T-helper 17 cell (primary cell): ENCODE data around the gene CRYGA. TPM values are rescaled to one million over a fixed set of nuclear protein-coding genes. Genes with fewer than 3 reads are reported as not detected.
"Not testable (repeated sequence)": the region's sequence is repeated elsewhere in the genome, so short reads cannot be mapped to it uniquely, and the experiment has no call there.

Experiments used
- ATAC-seq: fragments of 150-1000 bp; cut with Tn5 transposase; 2 replicates; pipeline ENCODE4 v1.10.0; 2021; ENCODE audit warnings: mild to moderate bottlenecking, moderate library complexity
- DNase-seq, 3 donors: peaks; one replicate each; pipeline versions ENCODE4 v3.0.0 to v3.0.0-alpha.2; 2020 to 2021
- H3K9me3 ChIP-seq: one replicate; pipeline ENCODE4 v1.7.0; 2013; ENCODE audit warnings: low read length, mild to moderate bottlenecking; ENCODE audit not compliant: control insufficient read depth, poor library complexity, severe bottlenecking
- H3K27ac Mint-ChIP-seq: one replicate; pipeline ENCODE4 v1.8.0; 2022; ENCODE audit warnings: mild to moderate bottlenecking, moderate library complexity, mixed read lengths
- H3K27me3 Mint-ChIP-seq: one replicate; pipeline ENCODE4 v1.8.0; 2022; ENCODE audit warnings: mixed read lengths
- H3K36me3 Mint-ChIP-seq: one replicate; pipeline ENCODE4 v1.8.0; 2022; ENCODE audit warnings: low read depth, mixed read lengths
- H3K4me1 Mint-ChIP-seq: one replicate; pipeline ENCODE4 v1.8.0; 2022; ENCODE audit warnings: mild to moderate bottlenecking, mixed read lengths
- H3K4me3 Mint-ChIP-seq: one replicate; pipeline ENCODE4 v1.8.0; 2022; ENCODE audit warnings: mild to moderate bottlenecking, moderate library complexity, mixed read lengths
- total RNA-seq, 4 donors: library from RNA in 2 of 4; stranded (reverse) in 2 of 4; gene quantifications; one replicate each; pipeline ENCODE4 v1.2.3 and lab custom pipeline; 2022 to 2026

The CRYGA gene
- total RNA-seq, 2 donors from 2014 or later: not detected

DNA sequence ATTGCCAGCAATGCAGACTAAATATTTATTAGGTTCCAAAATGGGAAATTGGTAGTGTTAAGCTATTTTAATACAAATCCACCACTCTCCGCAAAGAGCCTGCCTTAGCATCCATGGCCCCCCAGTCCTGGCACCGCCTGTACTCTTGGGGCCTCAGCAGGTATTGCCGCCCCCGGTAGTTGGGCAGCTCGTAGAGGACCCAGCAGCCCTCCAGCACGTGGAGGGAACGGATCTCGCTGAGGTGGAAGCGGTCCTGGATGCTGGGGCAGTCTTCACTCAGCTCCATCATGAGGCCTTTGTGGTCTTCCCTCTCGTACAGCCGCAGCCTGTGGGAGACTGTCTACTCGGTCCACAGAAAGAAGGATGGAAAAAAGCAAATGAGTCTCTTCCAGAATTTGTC lies 35.3 kb downstream of the CRYGA start:
- H3K4me1 Mint-ChIP-seq: peaks cover 8% of the 10 kb centered on the region
- H3K4me3 Mint-ChIP-seq: no peak overlapping the region
- H3K27me3 Mint-ChIP-seq: peaks cover 35% of the 10 kb centered on the region
- no peaks in the 10 kb centered on the region for H3K36me3 Mint-ChIP-seq
- DNase-seq (no peak), ATAC-seq (no peak)
- H3K27ac Mint-ChIP-seq: no peak overlapping the region
- H3K9me3 ChIP-seq: no peaks in the 10 kb centered on the region

DNA sequence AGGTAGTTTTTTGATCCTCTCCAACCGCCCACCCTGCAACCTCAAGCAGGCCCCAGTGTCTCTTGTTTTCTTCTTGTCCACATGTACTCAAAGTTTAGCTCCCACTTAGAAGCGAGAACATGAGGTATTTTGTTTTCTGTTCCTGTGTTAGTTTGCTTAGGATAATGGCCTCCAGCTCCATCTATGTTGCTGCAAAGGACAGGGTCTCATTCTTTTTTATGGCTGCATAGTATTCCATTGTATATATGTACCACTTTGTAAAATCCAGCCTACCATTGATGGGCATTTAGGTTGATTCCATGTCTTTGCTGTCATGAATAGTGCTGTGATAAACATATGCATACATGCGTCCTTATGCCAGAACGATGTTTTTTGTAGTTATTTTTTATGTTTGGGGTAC lies 36.3 kb downstream of the CRYGA start:
- no peaks in the 10 kb centered on the region for H3K9me3 ChIP-seq
- H3K27me3 Mint-ChIP-seq: peaks cover 31% of the 10 kb centered on the region
- no peak overlapping the region for H3K27ac Mint-ChIP-seq
- no peaks in the 10 kb centered on the region for H3K36me3 Mint-ChIP-seq
- peaks cover 8% of the 10 kb centered on the region for H3K4me1 Mint-ChIP-seq
- H3K4me3 Mint-ChIP-seq: no peak overlapping the region
- DNase-seq: no peak
- ATAC-seq: no peak

DNA sequence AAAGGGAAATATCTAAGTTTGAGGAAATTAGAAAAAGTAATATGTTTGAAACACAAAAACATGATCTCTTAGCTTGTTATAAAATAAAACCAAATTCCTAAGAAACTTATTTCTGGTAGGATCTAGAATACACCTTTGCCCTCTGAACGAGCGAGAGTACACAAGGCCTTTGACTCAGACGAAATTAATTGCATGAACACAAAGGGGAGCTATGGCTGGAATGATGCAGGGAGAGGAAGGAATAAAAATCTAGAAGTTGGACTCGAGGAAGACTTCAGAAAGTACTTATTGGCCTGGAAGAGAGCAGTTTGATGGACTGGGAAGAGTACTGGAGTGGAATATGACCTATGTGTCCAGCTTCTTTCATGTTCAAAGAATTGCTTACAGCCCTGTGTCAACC lies 38.1 kb downstream of the CRYGA start:
- no peaks in the 10 kb centered on the region for H3K36me3 Mint-ChIP-seq
- H3K9me3 ChIP-seq: no peaks in the 10 kb centered on the region
- H3K27ac Mint-ChIP-seq: no peak overlapping the region
- no peak for DNase-seq
- ATAC-seq: no peak
- peaks cover 40% of the 10 kb centered on the region for H3K27me3 Mint-ChIP-seq
- no peak overlapping the region for H3K4me3 Mint-ChIP-seq
- H3K4me1 Mint-ChIP-seq: peaks cover 8% of the 10 kb centered on the region

DNA sequence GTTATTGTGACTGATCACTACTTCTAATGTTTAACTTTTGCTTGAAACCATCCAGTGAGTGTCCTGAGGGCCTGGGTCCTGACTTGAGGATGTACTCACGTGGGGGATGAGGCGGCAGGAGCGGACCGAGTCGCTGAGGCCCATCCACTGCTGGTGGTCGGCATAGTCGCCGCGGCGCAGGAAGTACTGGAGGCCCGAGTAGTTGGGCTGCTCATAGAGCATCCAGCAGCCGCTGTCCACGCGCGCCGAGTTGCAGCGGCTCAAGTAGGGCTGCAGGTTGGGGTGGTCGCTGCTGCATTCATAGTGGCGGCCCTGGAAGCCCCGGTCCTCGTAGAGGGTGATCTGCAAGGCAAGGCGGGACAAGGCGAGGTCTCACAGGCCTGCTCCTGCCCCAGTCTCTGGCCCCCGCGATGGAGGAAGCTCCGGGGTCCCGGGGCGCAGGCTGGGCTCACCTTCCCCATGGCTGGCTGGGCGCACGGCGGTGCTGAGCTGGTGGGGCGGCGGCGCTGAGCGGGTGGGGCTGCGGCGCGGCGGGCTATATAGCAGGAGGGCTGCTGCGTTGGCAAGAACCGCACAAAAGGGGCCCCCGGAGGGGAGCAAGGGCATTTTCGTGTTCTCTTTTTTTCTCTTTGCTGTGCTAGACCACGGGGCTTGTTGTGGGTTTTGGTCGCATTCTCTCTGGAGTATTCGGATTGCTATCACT lies 39.2 kb downstream of the CRYGA start, which contains the start of gene CRYGD:
CRYGD (minus strand) TSS at position 512 of the 703 bp plus-strand sequence; CDS start at position 461, 51 bp downstream.
- H3K4me1 Mint-ChIP-seq: peaks cover 10% of the 10 kb centered on the region
- not testable (repeated sequence) for H3K27ac Mint-ChIP-seq, DNase-seq, H3K36me3 Mint-ChIP-seq, ATAC-seq, H3K9me3 ChIP-seq
- H3K27me3 Mint-ChIP-seq: peaks cover 32% of the 10 kb centered on the region
- H3K4me3 Mint-ChIP-seq: peak within 1 kb of the TSS; percentile 49

DNA sequence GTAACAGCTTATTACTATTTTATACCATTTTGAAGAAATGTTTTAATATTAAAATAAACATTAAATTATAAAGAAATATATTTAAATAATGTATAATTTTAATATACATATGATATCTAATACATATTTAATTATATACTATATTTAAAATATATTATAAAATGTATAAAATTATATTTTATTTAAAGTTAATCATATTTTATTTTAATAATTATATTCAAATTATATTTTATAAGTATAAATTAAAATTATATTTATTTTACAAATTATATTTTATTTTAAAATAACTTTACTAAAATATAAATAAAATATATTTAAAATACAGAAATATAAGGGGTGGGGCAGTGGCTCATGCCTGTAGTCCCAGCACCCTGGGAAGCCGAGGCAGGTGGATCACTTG lies 41.1 kb downstream of the CRYGA start:
- H3K4me1 Mint-ChIP-seq: peaks cover 11% of the 10 kb centered on the region
- DNase-seq: no peak
- H3K4me3 Mint-ChIP-seq: no peak overlapping the region
- ATAC-seq: no peak
- no peaks in the 10 kb centered on the region for H3K9me3 ChIP-seq
- no peaks in the 10 kb centered on the region for H3K36me3 Mint-ChIP-seq
- H3K27me3 Mint-ChIP-seq: peaks cover 30% of the 10 kb centered on the region
- H3K27ac Mint-ChIP-seq: no peak overlapping the region

DNA sequence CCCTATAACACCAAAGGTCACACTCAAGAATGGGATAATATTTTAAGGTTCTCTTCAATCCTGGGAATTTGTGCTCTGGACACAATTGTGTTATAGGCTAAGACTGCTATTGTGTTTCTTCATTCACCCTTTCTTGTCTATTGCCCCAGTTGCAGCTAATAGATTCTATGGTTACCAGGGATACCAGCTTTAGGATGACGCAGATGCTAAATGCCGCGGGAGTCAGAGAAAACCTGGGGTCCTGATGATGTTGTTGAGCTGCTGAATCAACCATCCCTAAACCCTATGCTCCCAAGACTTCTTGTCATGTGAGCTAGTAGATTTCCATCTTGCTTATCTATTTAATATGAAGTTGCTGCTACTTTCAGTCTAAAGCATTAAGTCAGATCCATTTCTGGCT lies 44.5 kb downstream of the CRYGA start:
- Mint-ChIP-seq H3K4me1 (peaks cover 4% of the 10 kb centered on the region), H3K4me3 (no peak overlapping the region)

DNA sequence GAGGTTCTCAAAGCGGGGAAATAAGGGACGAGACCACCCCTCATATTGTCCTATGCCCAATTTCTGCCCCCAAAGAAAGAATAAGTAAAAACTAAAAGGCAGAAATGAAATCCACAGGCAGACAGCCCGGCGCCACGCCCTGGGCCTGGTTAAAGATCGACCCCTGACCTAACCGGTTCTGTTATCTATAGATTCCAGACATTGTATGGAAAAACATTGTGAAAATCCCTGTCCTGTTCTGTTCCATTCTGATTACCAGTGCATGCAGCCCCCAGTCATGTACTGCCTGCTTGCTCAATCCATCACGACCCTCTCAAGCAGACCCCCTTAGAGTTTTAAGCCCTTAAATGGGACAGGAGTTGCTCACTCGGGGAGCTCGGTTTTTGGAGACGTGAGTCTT lies 46.0 kb downstream of the CRYGA start:
- not testable (repeated sequence) for H3K27ac Mint-ChIP-seq, H3K9me3 ChIP-seq, DNase-seq, H3K36me3 Mint-ChIP-seq, H3K4me3 Mint-ChIP-seq, H3K4me1 Mint-ChIP-seq, ATAC-seq
- peaks cover 21% of the 10 kb centered on the region for H3K27me3 Mint-ChIP-seq

More for the DNA sequence above, 44.5 kb downstream of the CRYGA start:
- no peak overlapping the region for H3K27ac Mint-ChIP-seq
- H3K36me3 Mint-ChIP-seq: no peaks in the 10 kb centered on the region
- H3K27me3 Mint-ChIP-seq: peaks cover 21% of the 10 kb centered on the region
- H3K9me3 ChIP-seq: no peaks in the 10 kb centered on the region
- DNase-seq (no peak), ATAC-seq (no peak)

DNA sequence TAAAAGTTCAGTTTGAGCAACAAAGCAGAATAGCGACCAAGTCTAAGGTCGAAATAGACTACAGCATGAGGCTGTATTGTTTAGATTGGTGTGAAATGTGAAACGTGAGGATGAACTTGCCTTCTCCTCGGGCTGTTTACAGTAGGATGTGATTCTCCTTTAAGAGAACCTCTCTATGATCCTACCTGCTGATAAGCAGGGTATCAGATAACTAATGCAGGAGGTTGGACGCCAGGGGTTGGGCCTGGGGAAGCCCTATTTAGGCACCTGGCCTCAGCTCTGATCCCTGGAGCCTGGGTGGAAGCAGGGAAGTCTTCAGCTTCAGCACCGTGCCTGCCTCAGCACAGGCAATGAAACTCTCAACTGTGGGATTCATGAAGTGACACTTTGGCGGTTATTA lies 50.4 kb downstream of the CRYGA start:
- DNase-seq: no peak
- H3K9me3 ChIP-seq: no peaks in the 10 kb centered on the region
- H3K4me3 Mint-ChIP-seq: no peak overlapping the region
- ATAC-seq: no peak
- H3K4me1 Mint-ChIP-seq: no peaks in the 10 kb centered on the region
- H3K27ac Mint-ChIP-seq: no peak overlapping the region
- H3K36me3 Mint-ChIP-seq: no peaks in the 10 kb centered on the region
- H3K27me3 Mint-ChIP-seq: peaks cover 23% of the 10 kb centered on the region

DNA sequence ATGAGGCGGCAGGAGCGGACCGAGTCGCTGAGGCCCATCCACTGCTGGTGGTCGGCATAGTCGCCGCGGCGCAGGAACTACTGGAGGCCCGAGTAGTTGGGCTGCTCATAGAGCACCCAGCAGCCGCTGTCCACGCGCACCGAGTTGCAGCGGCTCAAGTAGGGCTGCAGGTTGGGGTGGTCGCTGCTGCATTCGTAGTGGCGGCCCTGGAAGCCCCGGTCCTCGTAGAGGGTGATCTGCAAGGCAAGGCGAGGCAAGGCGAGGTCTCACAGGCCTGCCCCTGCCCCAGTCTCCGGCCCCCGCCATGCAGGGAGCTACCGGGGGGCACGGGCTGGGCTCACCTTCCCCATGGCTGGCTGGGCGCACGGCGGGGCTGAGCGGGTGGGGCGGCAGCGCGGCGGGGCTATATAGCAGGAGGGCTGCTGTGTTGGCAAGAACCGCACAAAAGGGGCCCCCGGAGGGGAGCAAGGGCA lies 51.1 kb downstream of the CRYGA start:
- H3K27me3 Mint-ChIP-seq: peaks cover 24% of the 10 kb centered on the region
- not testable (repeated sequence) for ATAC-seq, H3K4me3 Mint-ChIP-seq, H3K9me3 ChIP-seq, H3K4me1 Mint-ChIP-seq, H3K36me3 Mint-ChIP-seq, H3K27ac Mint-ChIP-seq, DNase-seq

Other genes starting within 250 kb of the CRYGA start
- 10 to 100 TPM; 14.3 to 14.4 TPM for gene PLEKHM3, start 138.1 kb downstream of the CRYGA start, total RNA-seq
- gene CRYGD, start 39.1 kb downstream of the CRYGA start, total RNA-seq: not detected
- not detected for gene CRYGC, start 33.8 kb downstream of the CRYGA start, total RNA-seq
- not detected for gene CRYGB, start 17.4 kb downstream of the CRYGA start, total RNA-seq
- not detected for gene C2orf80, start 26.4 kb upstream of the CRYGA start, total RNA-seq
- gene IDH1, start 91.5 kb upstream of the CRYGA start, total RNA-seq: 1 to 10 TPM; 3.5 to 5.8 TPM
- 10 to 100 TPM; 34.5 to 41.5 TPM for gene PIKFYVE, start 102.7 kb upstream of the CRYGA start, total RNA-seq
- gene PTH2R, start 243.2 kb upstream of the CRYGA start, total RNA-seq: under 1 TPM in 1 of 2 donors, not detected in 1; 0.27 TPM